H1 (cell line): ENCODE data around the gene HTR4.

ENCODE experiments used
- CREB1 ChIP-seq: IDR thresholded peaks from 2 replicates; pipeline ENCODE4 v1.6.1; 2012; ENCODE audit warnings: inconsistent platforms
- JUND ChIP-seq: IDR thresholded peaks from 2 replicates; pipeline ENCODE4 v1.6.1; 2011; ENCODE audit warnings: mild to moderate bottlenecking, improper control_type of control experiment, low read length
- POLR2A ChIP-seq, 2 experiments: IDR thresholded peaks; 1 replicate in 1 of 2; 2 replicates in 1 of 2; pipeline ENCODE4 v1.6.1; 2011; ENCODE audit warnings: low read depth in 2 of 2, low read length in 2 of 2, mild to moderate bottlenecking in 2 of 2; ENCODE audit errors: control extremely low read depth in 1 of 2
- SRF ChIP-seq: IDR thresholded peaks from 2 replicates; pipeline ENCODE4 v1.6.1; 2011; ENCODE audit warnings: mild to moderate bottlenecking, low read depth, low read length, moderate library complexity
- TAF1 ChIP-seq: IDR thresholded peaks from 2 replicates; pipeline ENCODE4 v1.6.1; 2011; ENCODE audit warnings: mild to moderate bottlenecking, low read depth, low read length
- TF ChIP-seq, protein P1 (sequence below), 3 experiments: IDR thresholded peaks; 1 replicate in 2 of 3; 2 replicates in 1 of 3; pipeline versions ENCODE4 v1.5.1 to v1.6.1; 2011; ENCODE audit warnings: low read length in 3 of 3, mild to moderate bottlenecking in 3 of 3, inconsistent platforms in 2 of 3, low read depth in 1 of 3, moderate library complexity in 1 of 3; ENCODE audit not compliant: insufficient read depth in 1 of 3; ENCODE audit errors: control extremely low read depth in 1 of 3
- TF ChIP-seq, protein P2 (sequence below): IDR thresholded peaks from 2 replicates; pipeline ENCODE4 v1.6.1; 2012; ENCODE audit warnings: inconsistent platforms

DNA sequence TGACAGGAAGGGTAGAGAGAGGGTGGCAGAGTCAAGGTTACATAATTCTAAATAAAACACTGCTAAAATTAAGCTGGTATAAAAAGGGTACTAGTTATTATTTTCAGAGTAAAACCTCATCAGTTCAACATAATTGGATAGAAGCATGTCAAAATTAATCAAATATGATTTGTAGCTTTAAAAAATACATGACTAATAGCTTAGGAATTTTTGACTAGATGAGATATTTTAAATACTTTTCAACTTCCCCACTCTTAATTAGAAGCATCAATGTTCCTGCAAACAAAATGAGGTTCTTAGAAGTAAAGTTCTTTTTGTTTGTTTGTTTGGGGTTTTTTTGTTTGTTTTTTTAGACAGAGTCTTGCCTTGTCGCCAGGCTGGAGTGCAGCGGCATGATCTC lies 29.1 kb downstream of the HTR4 start:
- TF ChIP-seq, protein P1, sequence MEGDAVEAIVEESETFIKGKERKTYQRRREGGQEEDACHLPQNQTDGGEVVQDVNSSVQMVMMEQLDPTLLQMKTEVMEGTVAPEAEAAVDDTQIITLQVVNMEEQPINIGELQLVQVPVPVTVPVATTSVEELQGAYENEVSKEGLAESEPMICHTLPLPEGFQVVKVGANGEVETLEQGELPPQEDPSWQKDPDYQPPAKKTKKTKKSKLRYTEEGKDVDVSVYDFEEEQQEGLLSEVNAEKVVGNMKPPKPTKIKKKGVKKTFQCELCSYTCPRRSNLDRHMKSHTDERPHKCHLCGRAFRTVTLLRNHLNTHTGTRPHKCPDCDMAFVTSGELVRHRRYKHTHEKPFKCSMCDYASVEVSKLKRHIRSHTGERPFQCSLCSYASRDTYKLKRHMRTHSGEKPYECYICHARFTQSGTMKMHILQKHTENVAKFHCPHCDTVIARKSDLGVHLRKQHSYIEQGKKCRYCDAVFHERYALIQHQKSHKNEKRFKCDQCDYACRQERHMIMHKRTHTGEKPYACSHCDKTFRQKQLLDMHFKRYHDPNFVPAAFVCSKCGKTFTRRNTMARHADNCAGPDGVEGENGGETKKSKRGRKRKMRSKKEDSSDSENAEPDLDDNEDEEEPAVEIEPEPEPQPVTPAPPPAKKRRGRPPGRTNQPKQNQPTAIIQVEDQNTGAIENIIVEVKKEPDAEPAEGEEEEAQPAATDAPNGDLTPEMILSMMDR (IDR thresholded peaks at IDR 0.05; ENCODE audit: control extremely low read depth in 1 of 3, insufficient read depth in 1 of 3, low read depth in 1 of 3, low read length in 3 of 3): no peak
- TF ChIP-seq CREB1: no peak
- no peak for TF ChIP-seq JUND
- TF ChIP-seq, protein P2, sequence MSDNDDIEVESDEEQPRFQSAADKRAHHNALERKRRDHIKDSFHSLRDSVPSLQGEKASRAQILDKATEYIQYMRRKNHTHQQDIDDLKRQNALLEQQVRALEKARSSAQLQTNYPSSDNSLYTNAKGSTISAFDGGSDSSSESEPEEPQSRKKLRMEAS: no peak
- TF ChIP-seq POLR2A (IDR thresholded peaks at IDR 0.05; ENCODE audit: control extremely low read depth in 1 of 2, low read depth in 2 of 2, low read length in 2 of 2): no peak
- no peak for TF ChIP-seq SRF
- TF ChIP-seq TAF1: no peak
